Superior temporal gyrus (tissue), 1 donor: ENCODE data around the gene NEUROG2.
"Not testable (repeated sequence)": the region's sequence is repeated elsewhere in the genome, so short reads cannot be mapped to it uniquely, and the experiment has no call there.

Experiments
- DNase-seq: peaks from one replicate; pipeline ENCODE4 v3.0.0-alpha.2; 2016; ENCODE audit errors: extremely low spot score

Gene NEUROG2

DNA sequence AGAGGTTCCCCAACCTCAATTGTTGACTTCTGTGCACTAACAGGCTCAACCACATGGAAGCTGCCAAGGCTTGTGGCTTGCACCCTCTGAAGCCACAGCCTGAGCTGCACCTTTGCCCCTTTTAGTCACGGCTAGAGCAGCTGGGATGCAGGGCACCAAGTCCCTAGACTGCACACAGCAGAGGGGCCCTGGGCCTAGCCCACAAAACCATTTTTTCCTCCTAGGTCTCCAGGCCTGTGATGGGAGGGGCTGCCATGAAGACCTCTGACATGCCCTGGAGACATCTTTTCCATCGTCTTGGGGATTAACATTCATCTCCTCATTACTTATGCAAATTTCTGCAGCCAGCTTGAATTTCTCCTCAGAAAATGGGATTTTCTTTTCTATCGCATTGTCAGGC is 25.2 kb downstream of the NEUROG2 start:
- not testable (repeated sequence) for DNase-seq

DNA sequence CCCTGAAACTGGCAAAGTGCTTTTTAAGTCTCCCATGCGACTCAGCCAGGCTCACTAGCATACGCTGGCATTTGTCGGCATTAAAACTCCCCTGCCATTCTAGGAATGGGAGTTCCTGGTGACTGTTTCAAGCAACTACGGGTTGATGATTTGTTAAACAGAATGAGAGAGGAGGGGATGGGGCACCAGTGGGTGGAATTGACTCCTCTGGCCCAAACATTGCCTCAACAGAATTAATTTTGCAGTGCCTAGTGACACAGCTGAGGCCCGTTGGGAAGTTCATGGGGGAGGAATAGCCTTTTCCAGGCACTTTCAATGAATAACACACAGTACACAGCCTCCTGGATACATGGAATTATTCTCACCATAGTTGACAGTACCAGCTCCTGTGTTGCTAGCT is 30.1 kb downstream of the NEUROG2 start:
- DNase-seq: no peak

DNA sequence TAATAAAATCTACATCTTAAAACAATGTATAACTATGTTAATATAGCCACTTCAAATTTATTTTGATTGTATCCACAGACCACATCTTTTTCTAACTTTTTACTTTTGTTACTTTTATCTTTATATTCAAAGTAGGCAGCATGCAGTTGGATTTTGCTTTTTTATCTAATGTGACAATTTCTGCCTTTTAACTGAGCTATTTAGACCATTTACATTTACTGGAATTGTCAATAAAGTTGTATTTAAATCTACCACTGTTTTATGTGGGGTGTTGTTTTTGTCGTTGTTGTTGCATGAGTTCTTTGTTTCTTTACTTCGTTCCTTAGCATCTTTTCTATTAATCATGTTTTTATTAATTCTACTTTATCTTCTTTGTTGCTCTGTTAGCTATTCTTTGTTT is 42.0 kb downstream of the NEUROG2 start:
- DNase-seq: no peak

DNA sequence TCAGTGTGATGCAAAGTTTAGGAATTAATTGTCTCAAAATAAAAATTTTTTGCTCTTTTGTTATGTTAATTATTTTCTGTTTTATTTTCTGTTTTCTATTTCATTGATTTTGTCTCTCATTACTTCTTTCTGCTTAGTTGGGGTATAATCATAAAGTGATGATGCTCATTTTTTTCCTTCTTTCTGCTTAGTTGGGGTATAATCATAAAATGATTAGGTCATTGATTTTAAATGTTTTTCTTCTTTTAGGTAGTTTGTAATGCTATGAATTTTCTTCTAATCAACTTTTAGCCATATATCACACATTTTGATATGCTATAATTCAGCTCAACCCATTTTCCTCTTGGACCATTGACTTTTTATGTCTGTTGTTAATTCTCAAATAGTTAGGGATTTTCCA is 43.7 kb downstream of the NEUROG2 start:
- no peak for DNase-seq
